Ovary (tissue), 3 donors: ENCODE measurements around the gene NOX1.

Experiments used
- CTCF ChIP-seq, 3 donors: fragments of 450-650 bp in 2 of 3; fragments of 200-600 bp in 1 of 3; IDR thresholded peaks; one replicate each; pipeline versions ENCODE4 v1.5.1 to v1.8.0; 2016 to 2022; ENCODE audit warnings: antibody characterized with exemption in 3 of 3, mild to moderate bottlenecking in 1 of 3
- EP300 ChIP-seq: sonication (generic); formaldehyde crosslinking; IDR thresholded peaks from one replicate; pipeline ENCODE4 v1.6.1; 2017; ENCODE audit warnings: antibody characterized with exemption
- POLR2A ChIP-seq: fragments of 450-650 bp; IDR thresholded peaks from one replicate; pipeline ENCODE4 v1.6.1; 2017; ENCODE audit warnings: antibody characterized with exemption, mild to moderate bottlenecking, moderate library complexity
- donor health status: DM: no; HTN: no; CAD: no.

DNA sequence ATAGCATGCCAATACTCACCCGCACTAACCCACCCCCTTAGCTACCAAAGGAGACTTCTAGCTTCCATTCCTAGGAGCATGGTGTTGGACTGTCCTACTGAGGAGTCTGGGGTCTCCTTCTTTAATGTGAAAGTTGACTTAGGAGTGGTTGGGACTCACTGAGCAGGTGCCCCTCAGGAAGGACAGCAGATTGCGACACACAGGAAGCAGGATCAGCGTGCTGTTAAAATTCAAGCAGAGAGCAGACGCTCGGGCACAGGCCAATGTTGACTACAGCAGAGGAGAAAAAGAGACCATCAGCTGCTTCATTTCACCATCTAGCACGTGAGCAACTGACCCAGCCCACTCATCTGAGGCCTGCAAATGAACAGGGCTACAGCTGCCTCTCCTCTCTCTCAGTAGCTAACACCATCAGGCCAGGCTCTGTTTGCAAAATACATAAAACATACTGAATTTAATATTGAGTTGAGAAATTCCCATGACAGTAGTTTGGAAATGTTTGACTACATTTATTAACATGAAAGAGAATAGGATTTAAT lies 10.8 kb downstream of the NOX1 start:
- no peak for TF ChIP-seq CTCF (IDR thresholded peaks at IDR 0.05)
- TF ChIP-seq EP300 = no peak
- TF ChIP-seq POLR2A = no peak
